Right lung (tissue), 5 donors: ENCODE results near the gene CCDC127. TPM values are rescaled to one million over a fixed set of nuclear protein-coding genes. Genes with fewer than 3 reads are reported as not detected.
A peak's percentile ranks its signal among the peaks of the same experiment; 100 is the strongest.
"Not testable (repeated sequence)": the region's sequence is repeated elsewhere in the genome, so short reads cannot be mapped to it uniquely, and the experiment has no call there.

ENCODE experiments used
- DNase-seq, 2 donors: peaks; one replicate each; pipeline ENCODE4 v3.0.0-alpha.2; 2013
- polyA plus RNA-seq, 5 donors: library from polyadenylated mRNA; unstranded; fragments of 120-200 nt; gene quantifications; one replicate each; pipeline versions ENCODE4 v1.2.1 to v1.2.3, GENCODE V29; 2013; ENCODE audit warnings: inconsistent platforms in 1 of 5, low replicate concordance in 1 of 5; ENCODE audit not compliant: insufficient read length in 5 of 5, insufficient read depth in 1 of 5

Gene CCDC127
- polyA plus RNA-seq, 5 donors = 11.6 to 16.1 (median 12.3) TPM

- not testable (repeated sequence) for DNase-seq
Measured at GRCh38 chr5:237931-238330, 20.0 kb upstream of the CCDC127 start.

GRCh38 chr5:235527-235926 is 17.6 kb upstream of the CCDC127 start:
- DNase-seq = not testable (repeated sequence)

GRCh38 chr5:234450-234849 is 16.5 kb upstream of the CCDC127 start:
- no peak for DNase-seq

- not testable (repeated sequence) for DNase-seq
Measured at GRCh38 chr5:233426-233825, 15.5 kb upstream of the CCDC127 start.

- DNase-seq = no peak
Measured at GRCh38 chr5:231661-232060, 13.7 kb upstream of the CCDC127 start.

GRCh38 chr5:230711-231110 is 12.8 kb upstream of the CCDC127 start:
- DNase-seq = no peak

- no peak for DNase-seq
Measured at GRCh38 chr5:228886-229285, 10.9 kb upstream of the CCDC127 start.

GRCh38 chr5:227375-227774 is 9.4 kb upstream of the CCDC127 start:
- DNase-seq = not testable (repeated sequence)

- DNase-seq = no peak
Measured at GRCh38 chr5:225334-225733, 7.4 kb upstream of the CCDC127 start.

- DNase-seq = no peak
Measured at GRCh38 chr5:223791-224190, 5.8 kb upstream of the CCDC127 start.

GRCh38 chr5:222951-223715 is 5.2 kb upstream of the CCDC127 start:
- DNase-seq = not testable (repeated sequence)

- no peak for DNase-seq
Measured at GRCh38 chr5:219991-220390, 2.0 kb upstream of the CCDC127 start.

- no peak for DNase-seq
Measured at GRCh38 chr5:219460-219863, 1.5 kb upstream of the CCDC127 start.

- peak in 1 of 2 donors; percentile 20 for DNase-seq
Measured at GRCh38 chr5:218457-219291, 721 bp upstream of the CCDC127 start.

GRCh38 chr5:216076-216475 is 1.9 kb downstream of the CCDC127 start:
- DNase-seq = not testable (repeated sequence)

- DNase-seq = not testable (repeated sequence)
Measured at GRCh38 chr5:215256-215655, 2.7 kb downstream of the CCDC127 start.

GRCh38 chr5:213803-214395 is 4.1 kb downstream of the CCDC127 start:
- DNase-seq = no peak

- DNase-seq = no peak
Measured at GRCh38 chr5:208449-209114, 9.4 kb downstream of the CCDC127 start.

- DNase-seq = no peak
Measured at GRCh38 chr5:207599-207998, 10.4 kb downstream of the CCDC127 start.

GRCh38 chr5:206927-207536 is 10.9 kb downstream of the CCDC127 start:
- DNase-seq = no peak

- DNase-seq = no peak
Measured at GRCh38 chr5:206406-206805, 11.5 kb downstream of the CCDC127 start.
